MM.1S (cell line): ENCODE results near the gene FUZ.

Source experiments
- EZH2 ChIP-seq: fragments of 300-600 bp; sonication (generic); optimal IDR thresholded peaks from 2 replicates; pipeline ENCODE3; 2017; ENCODE audit warnings: low read depth, mild to moderate bottlenecking, antibody characterized with exemption, low read length, mixed read lengths
- TF ChIP-seq, protein P1 (sequence below): fragments of 300-600 bp; sonication (generic); IDR thresholded peaks from 2 replicates; pipeline ENCODE4 v1.5.1; 2016; ENCODE audit warnings: antibody characterized with exemption, low read length, mixed read lengths

DNA sequence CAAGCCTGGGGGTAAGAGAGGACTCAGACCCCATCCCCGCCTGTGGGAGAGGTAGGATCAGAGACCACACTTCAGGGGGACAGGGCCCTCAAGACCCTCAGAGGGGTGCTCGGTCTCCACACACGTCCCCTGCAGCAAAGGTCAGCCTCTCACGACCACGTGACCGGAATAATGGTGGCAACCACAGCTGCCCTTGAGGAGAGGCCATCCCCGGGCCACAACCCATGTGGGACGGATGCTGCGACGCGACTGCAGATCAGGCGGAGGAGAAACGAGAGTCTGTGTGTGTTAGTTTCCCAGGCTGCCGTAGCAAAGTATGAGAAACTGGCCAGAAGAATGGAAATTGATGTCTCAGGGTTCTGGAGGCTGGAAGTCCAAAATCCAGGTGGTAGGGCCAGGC, 13.9 kb upstream of the FUZ start:
- TF ChIP-seq, protein P1, sequence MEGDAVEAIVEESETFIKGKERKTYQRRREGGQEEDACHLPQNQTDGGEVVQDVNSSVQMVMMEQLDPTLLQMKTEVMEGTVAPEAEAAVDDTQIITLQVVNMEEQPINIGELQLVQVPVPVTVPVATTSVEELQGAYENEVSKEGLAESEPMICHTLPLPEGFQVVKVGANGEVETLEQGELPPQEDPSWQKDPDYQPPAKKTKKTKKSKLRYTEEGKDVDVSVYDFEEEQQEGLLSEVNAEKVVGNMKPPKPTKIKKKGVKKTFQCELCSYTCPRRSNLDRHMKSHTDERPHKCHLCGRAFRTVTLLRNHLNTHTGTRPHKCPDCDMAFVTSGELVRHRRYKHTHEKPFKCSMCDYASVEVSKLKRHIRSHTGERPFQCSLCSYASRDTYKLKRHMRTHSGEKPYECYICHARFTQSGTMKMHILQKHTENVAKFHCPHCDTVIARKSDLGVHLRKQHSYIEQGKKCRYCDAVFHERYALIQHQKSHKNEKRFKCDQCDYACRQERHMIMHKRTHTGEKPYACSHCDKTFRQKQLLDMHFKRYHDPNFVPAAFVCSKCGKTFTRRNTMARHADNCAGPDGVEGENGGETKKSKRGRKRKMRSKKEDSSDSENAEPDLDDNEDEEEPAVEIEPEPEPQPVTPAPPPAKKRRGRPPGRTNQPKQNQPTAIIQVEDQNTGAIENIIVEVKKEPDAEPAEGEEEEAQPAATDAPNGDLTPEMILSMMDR, result no peak
- TF ChIP-seq EZH2, result no peak
